WTC11 (cell line): ENCODE results near the gene RPP21. TPM values are rescaled to one million over a fixed set of nuclear protein-coding genes. Genes with fewer than 3 reads are reported as not detected.

Source experiments
- ATAC-seq: fragments of 200-7000 bp; cut with Tn5 transposase; 2 replicates; pipeline ENCODE4 v1.10.0; 2021; ENCODE audit warnings: mild to moderate bottlenecking, moderate library complexity
- CTCF ChIA-PET: fragments of 300-600 bp; sonication (Branson Sonifier 250); formaldehyde crosslinking; loops from one replicate; lab custom pipeline; 2021; ENCODE audit warnings: antibody characterized with exemption; lab: Charles Lee
- POLR2A ChIA-PET: fragments of 350-600 bp; sonication (Branson Sonifier 250); formaldehyde crosslinking; loops from one replicate; lab custom pipeline; 2021; ENCODE audit warnings: antibody characterized with exemption; lab: Charles Lee
- DNase-seq: peaks from one replicate; pipeline ENCODE4 v3.0.0; 2021; ENCODE audit warnings: low spot score
- H3K27ac Mint-ChIP-seq: 2 replicates; pipeline ENCODE4 v1.8.0; 2021; ENCODE audit warnings: mixed read lengths
- H3K27me3 Mint-ChIP-seq: 2 replicates; pipeline ENCODE4 v1.8.0; 2021; ENCODE audit warnings: low read depth, mild to moderate bottlenecking, moderate library complexity, mixed read lengths
- H3K36me3 Mint-ChIP-seq: 2 replicates; pipeline ENCODE4 v1.8.0; 2021; ENCODE audit warnings: mixed read lengths
- H3K4me1 Mint-ChIP-seq: 2 replicates; pipeline ENCODE4 v1.8.0; 2022; ENCODE audit warnings: mixed read lengths
- H3K4me3 Mint-ChIP-seq: 2 replicates; pipeline ENCODE4 v1.8.0; 2021; ENCODE audit warnings: mild to moderate bottlenecking, moderate library complexity, mixed read lengths
- H3K9me3 Mint-ChIP-seq: 2 replicates; pipeline ENCODE4 v1.8.0; 2021; ENCODE audit warnings: mixed read lengths
- ATF3 ChIP-seq: sonication (generic); formaldehyde crosslinking; conservative IDR thresholded peaks from 2 replicates; pipeline ENCODE4 v1.8.1; 2022; ENCODE audit warnings: mild to moderate bottlenecking, missing genetic modification reagents
- CBFB ChIP-seq: sonication (generic); formaldehyde crosslinking; IDR thresholded peaks from 2 replicates; pipeline ENCODE4 v1.8.1; 2022; ENCODE audit warnings: mild to moderate bottlenecking, low read depth, missing genetic modification reagents
- E2F4 ChIP-seq: sonication (generic); formaldehyde crosslinking; IDR thresholded peaks from 2 replicates; pipeline ENCODE4 v1.8.1; 2022; ENCODE audit warnings: low read depth, mild to moderate bottlenecking, moderate library complexity, missing genetic modification reagents, borderline replicate concordance
- ELF4 ChIP-seq: sonication (generic); formaldehyde crosslinking; IDR thresholded peaks from 2 replicates; pipeline ENCODE4 v1.8.1; 2022; ENCODE audit warnings: low read depth, mild to moderate bottlenecking, moderate library complexity, missing genetic modification reagents
- ERG ChIP-seq: fragments of 250-450 bp; sonication (Bioruptor Pico); IDR thresholded peaks from 2 replicates; pipeline ENCODE4 v1.8.0; 2021; ENCODE audit warnings: mild to moderate bottlenecking
- FOXK1 ChIP-seq: sonication (generic); formaldehyde crosslinking; IDR thresholded peaks from 2 replicates; pipeline ENCODE4 v1.8.0; 2022; ENCODE audit warnings: mild to moderate bottlenecking, moderate library complexity, missing genetic modification reagents
- GABPB1 ChIP-seq: sonication (generic); formaldehyde crosslinking; IDR thresholded peaks from 2 replicates; pipeline ENCODE4 v1.8.1; 2023; ENCODE audit warnings: mild to moderate bottlenecking, missing genetic modification reagents
- NFE2L1 ChIP-seq: sonication (generic); formaldehyde crosslinking; IDR thresholded peaks from 2 replicates; pipeline ENCODE4 v1.8.1; 2023; ENCODE audit warnings: missing genetic modification reagents
- OVOL2 ChIP-seq: fragments of 250-450 bp; sonication (Bioruptor Pico); IDR thresholded peaks from 2 replicates; pipeline ENCODE4 v1.9.0; 2021; ENCODE audit warnings: mild to moderate bottlenecking, borderline replicate concordance
- PRRX2 ChIP-seq: fragments of 250-450 bp; sonication (Bioruptor Pico); IDR thresholded peaks from 2 replicates; pipeline ENCODE4 v1.8.0; 2021; ENCODE audit warnings: mild to moderate bottlenecking
- RELA ChIP-seq: sonication (generic); formaldehyde crosslinking; IDR thresholded peaks from 2 replicates; pipeline ENCODE4 v1.8.1; 2022; ENCODE audit warnings: missing genetic modification reagents, mild to moderate bottlenecking, borderline replicate concordance
- SP1 ChIP-seq: sonication (generic); formaldehyde crosslinking; conservative IDR thresholded peaks from 2 replicates; pipeline ENCODE4 v1.8.1; 2022; ENCODE audit warnings: missing genetic modification reagents
- TEAD1 ChIP-seq: sonication (generic); formaldehyde crosslinking; IDR thresholded peaks from 2 replicates; pipeline ENCODE4 v1.8.0; 2022; ENCODE audit warnings: mild to moderate bottlenecking, missing genetic modification reagents
- TEAD4 ChIP-seq: sonication (generic); formaldehyde crosslinking; IDR thresholded peaks from 2 replicates; pipeline ENCODE4 v1.8.0; 2022; ENCODE audit warnings: mild to moderate bottlenecking, missing genetic modification reagents
- TP53 ChIP-seq: sonication (generic); formaldehyde crosslinking; IDR thresholded peaks from 2 replicates; pipeline ENCODE4 v1.8.1; 2023; ENCODE audit warnings: mild to moderate bottlenecking, missing genetic modification reagents
- ZBTB21 ChIP-seq: sonication (generic); formaldehyde crosslinking; IDR thresholded peaks from 2 replicates; pipeline ENCODE4 v1.8.1; 2023; ENCODE audit warnings: mild to moderate bottlenecking, missing genetic modification reagents, borderline replicate concordance
- ZNF121 ChIP-seq: sonication (generic); formaldehyde crosslinking; IDR thresholded peaks from 2 replicates; pipeline ENCODE4 v1.8.0; 2023; ENCODE audit warnings: missing genetic modification reagents
- ZNF219 ChIP-seq: sonication (generic); formaldehyde crosslinking; IDR thresholded peaks from 2 replicates; pipeline ENCODE4 v1.8.0; 2023; ENCODE audit warnings: missing genetic modification reagents, mild to moderate bottlenecking, borderline replicate concordance
- ZNF263 ChIP-seq: sonication (generic); formaldehyde crosslinking; IDR thresholded peaks from 2 replicates; pipeline ENCODE4 v1.8.1; 2022; ENCODE audit warnings: low read depth, mild to moderate bottlenecking, moderate library complexity, missing genetic modification reagents
- ZNF317 ChIP-seq: sonication (generic); formaldehyde crosslinking; IDR thresholded peaks from 2 replicates; pipeline ENCODE4 v1.8.1; 2023; ENCODE audit warnings: low read depth, mild to moderate bottlenecking, moderate library complexity, missing genetic modification reagents, borderline replicate concordance
- total RNA-seq: library from RNA; stranded (reverse); gene quantifications from 3 replicates; pipeline ENCODE4 v1.2.3, GENCODE V29; 2021
- TF ChIP-seq, protein P1 (sequence below): sonication (generic); formaldehyde crosslinking; IDR thresholded peaks from 2 replicates; pipeline ENCODE4 v1.8.1; 2022; ENCODE audit warnings: missing genetic modification reagents, borderline replicate concordance
- TF ChIP-seq, protein P2 (sequence below): sonication (generic); formaldehyde crosslinking; IDR thresholded peaks from 2 replicates; pipeline ENCODE4 v1.8.0; 2023; ENCODE audit warnings: mild to moderate bottlenecking, missing genetic modification reagents

RPP21 gene
- total RNA-seq, 1 experiment from 2014 or later = 64.1 TPM

DNA sequence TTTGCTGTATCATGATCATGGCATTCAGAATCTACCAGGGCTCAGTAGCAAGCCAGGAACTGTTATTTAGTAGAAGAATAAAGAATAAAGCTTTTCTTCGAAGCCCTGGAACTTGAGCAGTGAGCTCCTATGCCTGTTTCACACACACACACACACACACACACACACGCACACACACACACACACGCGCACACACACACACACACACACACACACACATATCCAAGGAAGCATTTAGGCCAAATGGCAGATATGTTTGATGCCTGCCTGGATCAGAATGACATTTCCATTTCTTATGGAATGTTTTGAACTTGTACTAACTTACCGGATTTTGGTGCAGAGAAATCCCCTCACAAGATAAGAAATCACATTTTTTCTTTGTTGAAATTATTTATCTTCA, 35.5 kb downstream of the RPP21 start:
- H3K9me3 Mint-ChIP-seq = no peaks in the 10 kb centered on the region
- H3K27me3 Mint-ChIP-seq = peaks cover 64% of the 10 kb centered on the region
- no peak for DNase-seq
- TF ChIP-seq ELF4 (CRISPR knock-in tag) = no peak
- TF ChIP-seq ATF3 = no peak
- no peak for TF ChIP-seq ZBTB21 (CRISPR knock-in tag)
- TF ChIP-seq, protein P1, sequence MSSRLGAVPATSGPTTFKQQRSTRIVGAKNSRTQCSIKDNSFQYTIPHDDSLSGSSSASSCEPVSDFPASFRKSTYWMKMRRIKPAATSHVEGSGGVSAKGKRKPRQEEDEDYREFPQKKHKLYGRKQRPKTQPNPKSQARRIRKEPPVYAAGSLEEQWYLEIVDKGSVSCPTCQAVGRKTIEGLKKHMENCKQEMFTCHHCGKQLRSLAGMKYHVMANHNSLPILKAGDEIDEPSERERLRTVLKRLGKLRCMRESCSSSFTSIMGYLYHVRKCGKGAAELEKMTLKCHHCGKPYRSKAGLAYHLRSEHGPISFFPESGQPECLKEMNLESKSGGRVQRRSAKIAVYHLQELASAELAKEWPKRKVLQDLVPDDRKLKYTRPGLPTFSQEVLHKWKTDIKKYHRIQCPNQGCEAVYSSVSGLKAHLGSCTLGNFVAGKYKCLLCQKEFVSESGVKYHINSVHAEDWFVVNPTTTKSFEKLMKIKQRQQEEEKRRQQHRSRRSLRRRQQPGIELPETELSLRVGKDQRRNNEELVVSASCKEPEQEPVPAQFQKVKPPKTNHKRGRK (CRISPR knock-in tag) = no peak
- TF ChIP-seq NFE2L1 (CRISPR knock-in tag) = no peak
- no peak for TF ChIP-seq OVOL2 (CRISPR knock-in tag)
- no peak for TF ChIP-seq ZNF121 (CRISPR knock-in tag)
- TF ChIP-seq, all 79 proteins: peak for 0
- no peak overlapping the region for H3K4me3 Mint-ChIP-seq
- CTCF ChIA-PET = no interaction called here
- no peaks in the 10 kb centered on the region for H3K4me1 Mint-ChIP-seq
- no peaks in the 10 kb centered on the region for H3K36me3 Mint-ChIP-seq
- no peak overlapping the region for H3K27ac Mint-ChIP-seq
- POLR2A ChIA-PET = interaction anchor here (0.7 kb wide), 1 partner anchor 1563 kb away, joined by 3 read pairs; no protein-coding TSS in a partner anchor
- no peak for ATAC-seq

GRCh38 chr6:30386166-30386565, 41.2 kb downstream of the RPP21 start:
- Mint-ChIP-seq H3K4me3 (no peak overlapping the region), H3K27me3 (peaks cover 55% of the 10 kb centered on the region), H3K9me3 (no peaks in the 10 kb centered on the region), H3K4me1 (peaks cover 2% of the 10 kb centered on the region), H3K36me3 (no peaks in the 10 kb centered on the region), H3K27ac (no peak overlapping the region)
- ChIA-PET CTCF (no interaction called here), POLR2A (no interaction called here)
- ATAC-seq (no peak), DNase-seq (no peak)
- TF ChIP-seq ZNF263 = no peak
- no peak for TF ChIP-seq CBFB (CRISPR knock-in tag)
- TF ChIP-seq ZNF219 (CRISPR knock-in tag) = no peak
- no peak for TF ChIP-seq GABPB1 (CRISPR knock-in tag)
- TF ChIP-seq PRRX2 (CRISPR knock-in tag) = no peak
- TF ChIP-seq TEAD4 = no peak
- no peak for TF ChIP-seq TEAD1
- no peak for TF ChIP-seq E2F4 (CRISPR knock-in tag)
- TF ChIP-seq ERG (CRISPR knock-in tag) = no peak
- TF ChIP-seq FOXK1 (CRISPR knock-in tag) = no peak
- TF ChIP-seq TP53 (CRISPR knock-in tag) = no peak
- TF ChIP-seq RELA (CRISPR knock-in tag) = no peak
- TF ChIP-seq ZNF317 (CRISPR knock-in tag) = no peak
- no peak for TF ChIP-seq SP1
- TF ChIP-seq, protein P2, sequence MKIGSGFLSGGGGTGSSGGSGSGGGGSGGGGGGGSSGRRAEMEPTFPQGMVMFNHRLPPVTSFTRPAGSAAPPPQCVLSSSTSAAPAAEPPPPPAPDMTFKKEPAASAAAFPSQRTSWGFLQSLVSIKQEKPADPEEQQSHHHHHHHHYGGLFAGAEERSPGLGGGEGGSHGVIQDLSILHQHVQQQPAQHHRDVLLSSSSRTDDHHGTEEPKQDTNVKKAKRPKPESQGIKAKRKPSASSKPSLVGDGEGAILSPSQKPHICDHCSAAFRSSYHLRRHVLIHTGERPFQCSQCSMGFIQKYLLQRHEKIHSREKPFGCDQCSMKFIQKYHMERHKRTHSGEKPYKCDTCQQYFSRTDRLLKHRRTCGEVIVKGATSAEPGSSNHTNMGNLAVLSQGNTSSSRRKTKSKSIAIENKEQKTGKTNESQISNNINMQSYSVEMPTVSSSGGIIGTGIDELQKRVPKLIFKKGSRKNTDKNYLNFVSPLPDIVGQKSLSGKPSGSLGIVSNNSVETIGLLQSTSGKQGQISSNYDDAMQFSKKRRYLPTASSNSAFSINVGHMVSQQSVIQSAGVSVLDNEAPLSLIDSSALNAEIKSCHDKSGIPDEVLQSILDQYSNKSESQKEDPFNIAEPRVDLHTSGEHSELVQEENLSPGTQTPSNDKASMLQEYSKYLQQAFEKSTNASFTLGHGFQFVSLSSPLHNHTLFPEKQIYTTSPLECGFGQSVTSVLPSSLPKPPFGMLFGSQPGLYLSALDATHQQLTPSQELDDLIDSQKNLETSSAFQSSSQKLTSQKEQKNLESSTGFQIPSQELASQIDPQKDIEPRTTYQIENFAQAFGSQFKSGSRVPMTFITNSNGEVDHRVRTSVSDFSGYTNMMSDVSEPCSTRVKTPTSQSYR = no peak
